Naive thymus-derived CD4-positive, alpha-beta T cell (primary cell): ENCODE results near the gene ZNF490. TPM values are rescaled to one million over a fixed set of nuclear protein-coding genes. Genes with fewer than 3 reads are reported as not detected.

ENCODE experiments used
- ATAC-seq: fragments of 150-1000 bp; cut with Tn5 transposase; 2 replicates; pipeline ENCODE4 v1.10.0; 2021; ENCODE audit warnings: mild to moderate bottlenecking, moderate library complexity
- CTCF ChIA-PET: fragments of 350-600 bp; sonication (Branson Sonifier 250); formaldehyde crosslinking; loops from one replicate; lab custom pipeline; 2021; ENCODE audit warnings: antibody characterized with exemption; lab: Charles Lee
- POLR2A ChIA-PET: fragments of 350-600 bp; sonication (Branson Sonifier 250); formaldehyde crosslinking; loops from one replicate; lab custom pipeline; 2021; ENCODE audit warnings: antibody characterized with exemption, inconsistent platforms; lab: Charles Lee
- DNase-seq, 9 donors: peaks; one replicate each; pipeline versions ENCODE4 v3.0.0 to v3.0.0-alpha.2; 2020 to 2022; ENCODE audit warnings: mixed read lengths in 1 of 9
- H3K27ac ChIP-seq: one replicate; pipeline ENCODE4 v1.7.0; 2013; ENCODE audit warnings: mild to moderate bottlenecking, low read depth, low read length, moderate library complexity
- H3K27me3 ChIP-seq, 2 donors: one replicate each; pipeline ENCODE4 v1.7.0; 2013; ENCODE audit warnings: low read length in 2 of 2, mild to moderate bottlenecking in 2 of 2, moderate library complexity in 2 of 2; ENCODE audit not compliant: control insufficient read depth in 2 of 2, insufficient read depth in 2 of 2
- H3K36me3 ChIP-seq, 3 experiments: 1 replicate in 2 of 3; 2 replicates in 1 of 3; pipeline ENCODE4 v1.7.0; 2013; ENCODE audit warnings: low read length in 3 of 3, mild to moderate bottlenecking in 3 of 3, moderate library complexity in 1 of 3; ENCODE audit not compliant: insufficient read depth in 3 of 3, control insufficient read depth in 2 of 3
- H3K4me1 ChIP-seq, 2 donors: one replicate each; pipeline ENCODE4 v1.7.0; 2013; ENCODE audit warnings: low read length in 2 of 2, mild to moderate bottlenecking in 2 of 2, moderate library complexity in 1 of 2; ENCODE audit not compliant: control insufficient read depth in 2 of 2, insufficient read depth in 2 of 2
- H3K4me3 ChIP-seq: 2 replicates; pipeline ENCODE4 v1.7.0; 2013; ENCODE audit warnings: mild to moderate bottlenecking, low read length
- H3K9me3 ChIP-seq, 3 experiments: 1 replicate in 2 of 3; 2 replicates in 1 of 3; pipeline ENCODE4 v1.7.0; 2013; ENCODE audit warnings: low read length in 3 of 3; ENCODE audit not compliant: control insufficient read depth in 2 of 3
- H3K27ac Mint-ChIP-seq, 9 donors: one replicate each; pipeline ENCODE4 v1.8.0; 2020 to 2022; ENCODE audit warnings: mixed read lengths in 9 of 9, mild to moderate bottlenecking in 8 of 9, moderate library complexity in 5 of 9, inconsistent platforms in 2 of 9
- H3K27me3 Mint-ChIP-seq, 5 donors: one replicate each; pipeline ENCODE4 v1.8.0; 2021 to 2022; ENCODE audit warnings: mixed read lengths in 5 of 5, mild to moderate bottlenecking in 1 of 5
- H3K36me3 Mint-ChIP-seq, 5 donors: one replicate each; pipeline ENCODE4 v1.8.0; 2020 to 2022; ENCODE audit warnings: mixed read lengths in 5 of 5, mild to moderate bottlenecking in 3 of 5, inconsistent platforms in 1 of 5
- H3K4me1 Mint-ChIP-seq, 7 donors: one replicate each; pipeline ENCODE4 v1.8.0; 2020 to 2022; ENCODE audit warnings: mixed read lengths in 7 of 7, mild to moderate bottlenecking in 3 of 7, inconsistent platforms in 1 of 7
- H3K4me3 Mint-ChIP-seq, 10 donors: one replicate each; pipeline ENCODE4 v1.8.0; 2020 to 2022; ENCODE audit warnings: mild to moderate bottlenecking in 10 of 10, mixed read lengths in 10 of 10, moderate library complexity in 6 of 10, inconsistent platforms in 2 of 10
- H3K9me3 Mint-ChIP-seq, 11 donors: one replicate each; pipeline ENCODE4 v1.8.0; 2020 to 2022; ENCODE audit warnings: mixed read lengths in 11 of 11, mild to moderate bottlenecking in 4 of 11, inconsistent platforms in 1 of 11, moderate library complexity in 1 of 11
- intact Hi-C, 2 donors: fragments of 100-400 bp; cut with micrococcal nuclease; formaldehyde crosslinking; loops; one replicate each; pipeline ENCODE4 v1.15.1; 2023
- polyA plus RNA-seq, 2 donors: library from polyadenylated mRNA; unstranded; fragments of 300-500 nt; fragmentation: Illumina TruSeq; gene quantifications; one replicate each; pipeline ENCODE4 v1.2.3, GENCODE V29; 2021
- total RNA-seq, 6 experiments: library from RNA in 5 of 6; stranded (reverse) in 5 of 6; gene quantifications; 1 replicate in 5 of 6; 2 replicates in 1 of 6; pipeline ENCODE4 v1.2.3 and lab custom pipeline; 2021 to 2026

Gene ZNF490
- total and polyA plus RNA-seq, 7 experiments from 2014 or later: 4.6 to 14.9 (median 10.9) TPM

GRCh38 chr19:12611361-12611699 lies 717 bp upstream of the ZNF490 start:
- intact Hi-C loops: loop anchor here (2.0 to 10.0 kb wide), 7 partner anchors 47 to 543 kb away; partner anchors contain the start of genes IER2 (in 1 of the 2), MAN2B1 (in 1 of the 2), STX10 (in 1 of the 2) and TNPO2 (in 1 of the 2)
- peak overlapping the region; percentile 95 for H3K27ac ChIP-seq
- H3K4me3 Mint-ChIP-seq: peak overlapping the region; percentile 94 to 100 (median 100)
- ATAC-seq: no peak
- POLR2A ChIA-PET: interaction anchor here (0.9 to 2.1 kb wide), 9 partner anchors 52 to 448 kb away, joined by 3 to 9 read pairs (median 4); partner anchors contain the start of genes DHPS, FBXW9, JUNB and MAN2B1
- CTCF ChIA-PET: interaction anchor here (0.9 to 1.5 kb wide), 4 partner anchors 52 to 813 kb away, joined by 3 to 4 read pairs (median 3); partner anchors contain the start of gene ZNF491
- H3K9me3 Mint-ChIP-seq: peaks cover 0 to 5% (median 0%) of the 10 kb centered on the region in 11 donors
- no peaks in the 10 kb centered on the region for H3K9me3 ChIP-seq
- H3K36me3 ChIP-seq: peaks cover 0 to 10% (median 0%) of the 10 kb centered on the region in 3 experiments
- DNase-seq: peak in 1 of 9 donors; percentile 24
- peak overlapping the region; percentile 71 for H3K4me3 ChIP-seq
- no peaks in the 10 kb centered on the region for H3K27me3 ChIP-seq
- H3K27me3 Mint-ChIP-seq: no peaks in the 10 kb centered on the region
- peaks cover 5 to 41% (median 6%) of the 10 kb centered on the region in 5 donors for H3K36me3 Mint-ChIP-seq
- peak overlapping the region; percentile 97 to 100 (median 99) for H3K27ac Mint-ChIP-seq
- H3K4me1 Mint-ChIP-seq: peaks cover 21 to 54% (median 42%) of the 10 kb centered on the region in 7 donors
- peaks cover 27 to 44% of the 10 kb centered on the region in 2 donors for H3K4me1 ChIP-seq

- no peak overlapping the region for H3K4me3 Mint-ChIP-seq
- DNase-seq: no peak
- intact Hi-C loops: no loop called here
- Histone ChIP-seq H3K4me3 (no peak overlapping the region), H3K27me3 (no peaks in the 10 kb centered on the region), H3K27ac (no peak overlapping the region), H3K9me3 (no peaks in the 10 kb centered on the region), H3K36me3 (peaks cover 0 to 11% (median 0%) of the 10 kb centered on the region in 3 experiments), H3K4me1 (peaks cover 16 to 25% of the 10 kb centered on the region in 2 donors)
- H3K4me1 Mint-ChIP-seq: peaks cover 5 to 42% (median 32%) of the 10 kb centered on the region in 7 donors
- H3K36me3 Mint-ChIP-seq: peaks cover 0 to 28% (median 3%) of the 10 kb centered on the region in 5 donors
- POLR2A ChIA-PET: interaction anchor here (0.6 to 1.6 kb wide), 3 partner anchors 16 to 433 kb away, joined by 3 to 4 read pairs (median 4); no protein-coding TSS in a partner anchor
- no peaks in the 10 kb centered on the region for H3K27me3 Mint-ChIP-seq
- CTCF ChIA-PET: no interaction called here
- H3K27ac Mint-ChIP-seq: no peak overlapping the region
- no peak for ATAC-seq
- no peaks in the 10 kb centered on the region for H3K9me3 Mint-ChIP-seq
Measured at GRCh38 chr19:12607631-12608030, 3.0 kb downstream of the ZNF490 start.

- no peak for DNase-seq
- ChIA-PET POLR2A (interaction anchor here (1.6 kb wide), 1 partner anchor 16 kb away, joined by 4 read pairs; no protein-coding TSS in a partner anchor), CTCF (interaction anchor here (0.8 kb wide), 2 partner anchors 16 to 66 kb away, joined by 3 to 4 read pairs; no protein-coding TSS in a partner anchor)
- H3K27me3 ChIP-seq: no peaks in the 10 kb centered on the region
- no peak overlapping the region for H3K4me3 Mint-ChIP-seq
- no peak overlapping the region for H3K27ac Mint-ChIP-seq
- H3K27ac ChIP-seq: no peak overlapping the region
- H3K27me3 Mint-ChIP-seq: no peaks in the 10 kb centered on the region
- no peak for ATAC-seq
- no peak overlapping the region for H3K4me3 ChIP-seq
- no peaks in the 10 kb centered on the region for H3K9me3 Mint-ChIP-seq
- H3K4me1 Mint-ChIP-seq: peaks cover 5 to 34% (median 30%) of the 10 kb centered on the region in 7 donors
- intact Hi-C loops: no loop called here
- H3K9me3 ChIP-seq: no peaks in the 10 kb centered on the region
- peaks cover 0 to 11% (median 0%) of the 10 kb centered on the region in 3 experiments for H3K36me3 ChIP-seq
- H3K4me1 ChIP-seq: peaks cover 15 to 17% of the 10 kb centered on the region in 2 donors
- H3K36me3 Mint-ChIP-seq: peaks cover 3 to 29% (median 4%) of the 10 kb centered on the region in 5 donors
Measured at GRCh38 chr19:12606796-12607195, 3.8 kb downstream of the ZNF490 start.

- Histone ChIP-seq H3K27me3 (no peaks in the 10 kb centered on the region), H3K9me3 (no peaks in the 10 kb centered on the region), H3K36me3 (peaks cover 0 to 4% (median 0%) of the 10 kb centered on the region in 3 experiments), H3K4me3 (no peak overlapping the region), H3K27ac (no peak overlapping the region), H3K4me1 (peaks cover 4 to 15% of the 10 kb centered on the region in 2 donors)
- Mint-ChIP-seq H3K27ac (peak overlapping the region in 7 of 9 donors; percentile 14 to 82 (median 68)), H3K36me3 (peaks cover 0 to 30% (median 11%) of the 10 kb centered on the region in 5 donors), H3K4me1 (peaks cover 0 to 17% (median 11%) of the 10 kb centered on the region in 7 donors), H3K9me3 (no peaks in the 10 kb centered on the region), H3K27me3 (no peaks in the 10 kb centered on the region), H3K4me3 (peak overlapping the region in 7 of 10 donors; percentile 5 to 60 (median 32))
- peak in 8 of 9 donors; percentile 45 to 68 (median 61) for DNase-seq
- CTCF ChIA-PET: interaction anchor here (0.6 to 1.6 kb wide), 3 partner anchors 36 to 188 kb away, joined by 3 to 6 read pairs (median 4); no protein-coding TSS in a partner anchor
- intact Hi-C loops: loop anchor here in 1 of 2 donors (1.0 to 2.0 kb wide), 2 partner anchors 10 to 37 kb away; no protein-coding TSS in a partner anchor
- ATAC-seq: peak; percentile 88
- POLR2A ChIA-PET: interaction anchor here (0.6 to 1.3 kb wide), 3 partner anchors 10 to 426 kb away, joined by 3 to 5 read pairs (median 3); no protein-coding TSS in a partner anchor
Measured at GRCh38 chr19:12603714-12604113, 6.9 kb downstream of the ZNF490 start.

- POLR2A ChIA-PET: no interaction called here
- no peak for ATAC-seq
Measured at GRCh38 chr19:12597594-12597993, 13.0 kb downstream of the ZNF490 start.

GRCh38 chr19:12596927-12597548 lies 13.6 kb downstream of the ZNF490 start:
- Histone ChIP-seq H3K4me3 (no peak overlapping the region), H3K27me3 (no peaks in the 10 kb centered on the region), H3K36me3 (peaks cover 0 to 10% (median 0%) of the 10 kb centered on the region in 3 experiments), H3K27ac (no peak overlapping the region), H3K9me3 (no peaks in the 10 kb centered on the region), H3K4me1 (no peaks in the 10 kb centered on the region)
- Mint-ChIP-seq H3K9me3 (no peaks in the 10 kb centered on the region), H3K4me1 (peaks cover 0 to 4% (median 0%) of the 10 kb centered on the region in 7 donors), H3K27ac (no peak overlapping the region), H3K36me3 (peaks cover 0 to 36% (median 15%) of the 10 kb centered on the region in 5 donors), H3K4me3 (no peak overlapping the region), H3K27me3 (no peaks in the 10 kb centered on the region)
- POLR2A ChIA-PET: no interaction called here
- DNase-seq: no peak
- ATAC-seq: no peak
- intact Hi-C loops: no loop called here
- CTCF ChIA-PET: no interaction called here

More at GRCh38 chr19:12597594-12597993, 13.0 kb downstream of the ZNF490 start:
- H3K4me3 ChIP-seq: no peak overlapping the region
- Mint-ChIP-seq H3K4me1 (peaks cover 0 to 4% (median 0%) of the 10 kb centered on the region in 7 donors), H3K27me3 (no peaks in the 10 kb centered on the region), H3K27ac (no peak overlapping the region), H3K9me3 (no peaks in the 10 kb centered on the region), H3K36me3 (peaks cover 0 to 33% (median 17%) of the 10 kb centered on the region in 5 donors), H3K4me3 (no peak overlapping the region)
- DNase-seq: no peak
- H3K27ac ChIP-seq: no peak overlapping the region
- H3K36me3 ChIP-seq: peaks cover 0 to 10% (median 0%) of the 10 kb centered on the region in 3 experiments
- no peaks in the 10 kb centered on the region for H3K27me3 ChIP-seq
- intact Hi-C loops: no loop called here
- H3K9me3 ChIP-seq: no peaks in the 10 kb centered on the region
- no peaks in the 10 kb centered on the region for H3K4me1 ChIP-seq
- CTCF ChIA-PET: interaction anchor here (0.7 kb wide), 1 partner anchor 290 kb away, joined by 3 read pairs; no protein-coding TSS in a partner anchor
